Left lung (tissue), 10 donors: ENCODE measurements around the gene PTPN23. TPM values are rescaled to one million over a fixed set of nuclear protein-coding genes. Genes with fewer than 3 reads are reported as not detected.

Experiments
- ATAC-seq: fragments of 200-7000 bp; cut with Tn5 transposase; one replicate; pipeline ENCODE4 v1.9.1; 2020; ENCODE audit warnings: moderate library complexity
- DNase-seq, 4 donors: peaks; one replicate each; pipeline ENCODE4 v3.0.0-alpha.2; 2013 to 2020
- H3K27ac ChIP-seq, 2 donors: fragments of 200-600 bp; sonication (generic) in 1 of 2; one replicate each; pipeline versions ENCODE4 v1.5.0 to v1.8.0; 2020 to 2021
- H3K27me3 ChIP-seq, 2 donors: fragments of 200-600 bp; sonication (generic) in 1 of 2; one replicate each; pipeline versions ENCODE4 v1.5.0 to v1.8.0; 2020 to 2021
- H3K36me3 ChIP-seq, 2 donors: fragments of 200-600 bp; sonication (generic) in 1 of 2; one replicate each; pipeline versions ENCODE4 v1.5.0 to v1.8.0; 2020 to 2021
- H3K4me1 ChIP-seq, 2 donors: fragments of 200-600 bp; one replicate each; pipeline ENCODE4 v1.8.0; 2021
- H3K4me3 ChIP-seq, 2 donors: fragments of 200-600 bp; sonication (generic) in 1 of 2; one replicate each; pipeline versions ENCODE4 v1.5.0 to v1.8.0; 2020 to 2021; ENCODE audit warnings: mild to moderate bottlenecking in 1 of 2
- H3K9me3 ChIP-seq, 2 donors: fragments of 200-600 bp; sonication (generic) in 1 of 2; one replicate each; pipeline versions ENCODE4 v1.5.0 to v1.8.0; 2020 to 2021
- CTCF ChIP-seq, 2 donors: fragments of 200-600 bp; sonication (generic) in 1 of 2; IDR thresholded peaks; one replicate each; pipeline versions ENCODE4 v1.5.0 to v1.8.0; 2021; ENCODE audit warnings: antibody characterized with exemption in 2 of 2
- intact Hi-C, 2 donors: fragments of 100-400 bp; cut with DNase I; formaldehyde crosslinking; loops; one replicate each; pipeline versions ENCODE4 v1.11.2 to v1.14.2; 2022
- polyA plus RNA-seq, 6 donors: library from polyadenylated mRNA; unstranded; fragments of 120-200 nt; gene quantifications; one replicate each; pipeline ENCODE4 v1.2.1, GENCODE V29; 2013; ENCODE audit not compliant: insufficient read length in 6 of 6
- total RNA-seq, 2 donors: library from RNA; stranded (reverse); fragmentation: NEBNext Ultra II Directional; extraction: Animal tissue kit (Norgen Biotek cat#: 25700); gene quantifications; one replicate each; pipeline ENCODE4 v1.2.1, GENCODE V29; 2021
- donor health status: DM: no; HTN: yes; CAD: no.
- donor health status: DM: no; HTN: no; CAD: no.

The PTPN23 gene
- total and polyA plus RNA-seq, 8 donors = 19.9 to 53.5 (median 25.6) TPM

GRCh38 chr3:47410801-47411646 lies 30.2 kb downstream of the PTPN23 start:
- TF ChIP-seq CTCF (IDR thresholded peaks at IDR 0.05) = no peak
- Histone ChIP-seq H3K4me1 (peaks cover 0 to 7% of the 10 kb centered on the region in 2 donors), H3K27ac (no peak overlapping the region), H3K4me3 (no peak overlapping the region), H3K27me3 (no peaks in the 10 kb centered on the region), H3K36me3 (peaks cover 0 to 100% of the 10 kb centered on the region in 2 donors), H3K9me3 (no peaks in the 10 kb centered on the region)
- DNase-seq (no peak), ATAC-seq (no peak)
- intact Hi-C loops = no loop called here

- Histone ChIP-seq H3K4me1 (no peaks in the 10 kb centered on the region), H3K27me3 (no peaks in the 10 kb centered on the region), H3K4me3 (no peak overlapping the region), H3K9me3 (no peaks in the 10 kb centered on the region), H3K36me3 (peaks cover 0 to 97% of the 10 kb centered on the region in 2 donors), H3K27ac (no peak overlapping the region)
- no peak for TF ChIP-seq CTCF (IDR thresholded peaks at IDR 0.05)
- no peak for ATAC-seq
- intact Hi-C loops = no loop called here
- no peak for DNase-seq
Observed at GRCh38 chr3:47411696-47412452, 31.1 kb downstream of the PTPN23 start.

- Histone ChIP-seq H3K9me3 (no peaks in the 10 kb centered on the region), H3K36me3 (peaks cover 0 to 97% of the 10 kb centered on the region in 2 donors), H3K4me3 (no peak overlapping the region), H3K4me1 (no peaks in the 10 kb centered on the region), H3K27me3 (no peaks in the 10 kb centered on the region), H3K27ac (no peak overlapping the region)
- no peak for TF ChIP-seq CTCF (IDR thresholded peaks at IDR 0.05)
- intact Hi-C loops = no loop called here
- DNase-seq (no peak), ATAC-seq (no peak)
Observed at GRCh38 chr3:47412453-47412756, 31.6 kb downstream of the PTPN23 start.

GRCh38 chr3:47412842-47413520 lies 32.2 kb downstream of the PTPN23 start:
- Histone ChIP-seq H3K9me3 (no peaks in the 10 kb centered on the region), H3K36me3 (peaks cover 0 to 94% of the 10 kb centered on the region in 2 donors), H3K4me1 (no peaks in the 10 kb centered on the region), H3K4me3 (no peak overlapping the region), H3K27ac (no peak overlapping the region), H3K27me3 (no peaks in the 10 kb centered on the region)
- no peak for DNase-seq
- no peak for TF ChIP-seq CTCF (IDR thresholded peaks at IDR 0.05)
- intact Hi-C loops = no loop called here
- ATAC-seq = no peak

- Histone ChIP-seq H3K36me3 (peaks cover 0 to 94% of the 10 kb centered on the region in 2 donors), H3K27ac (no peak overlapping the region), H3K9me3 (no peaks in the 10 kb centered on the region), H3K4me1 (no peaks in the 10 kb centered on the region), H3K4me3 (no peak overlapping the region), H3K27me3 (no peaks in the 10 kb centered on the region)
- DNase-seq = no peak
- intact Hi-C loops = no loop called here
- no peak for ATAC-seq
- no peak for TF ChIP-seq CTCF (IDR thresholded peaks at IDR 0.05)
Observed at GRCh38 chr3:47413751-47414150, 32.9 kb downstream of the PTPN23 start.
